Psoas muscle (tissue), 8 donors: ENCODE data around the gene TMIGD2. TPM values are rescaled to one million over a fixed set of nuclear protein-coding genes. Genes with fewer than 3 reads are reported as not detected.

Experiments used
- ATAC-seq, 4 donors: fragments of 200-7000 bp; cut with Tn5 transposase; one replicate each; pipeline ENCODE4 v1.9.1; 2020; ENCODE audit warnings: moderate library complexity in 3 of 4, mild to moderate bottlenecking in 2 of 4
- DNase-seq, 2 donors: peaks; one replicate each; pipeline ENCODE4 v3.0.0-alpha.2; 2020
- H3K27ac ChIP-seq: fragments of 200-600 bp; one replicate; pipeline ENCODE4 v1.8.0; 2022
- H3K27me3 ChIP-seq, 3 donors: fragments of 200-600 bp in 1 of 3; one replicate each; pipeline versions ENCODE4 v1.6.1 to v1.8.0; 2013 to 2022; ENCODE audit warnings: low read length in 2 of 3, mild to moderate bottlenecking in 2 of 3, moderate library complexity in 1 of 3; ENCODE audit not compliant: insufficient read depth in 3 of 3
- H3K36me3 ChIP-seq, 2 donors: fragments of 200-600 bp in 1 of 2; one replicate each; pipeline versions ENCODE4 v1.6.1 to v1.8.0; 2013 to 2022; ENCODE audit warnings: low read depth in 1 of 2, mild to moderate bottlenecking in 1 of 2, moderate library complexity in 1 of 2; ENCODE audit not compliant: insufficient read depth in 1 of 2
- H3K4me1 ChIP-seq: fragments of 200-600 bp; one replicate; pipeline ENCODE4 v1.8.0; 2022
- H3K4me3 ChIP-seq: fragments of 200-600 bp; one replicate; pipeline ENCODE4 v1.8.0; 2022; ENCODE audit warnings: mild to moderate bottlenecking
- H3K9me3 ChIP-seq: fragments of 200-600 bp; one replicate; pipeline ENCODE4 v1.8.0; 2022
- WGBS, 3 donors: extraction: QIAGEN DNeasy Blood & Tissue Kit; methylation state at CpG; one replicate each; pipeline versions ENCODE4 v1.1.6 to v1.1.7; 2013; 5-methylcytosine and 5-hydroxymethylcytosine counted together
- intact Hi-C, 2 donors: fragments of 100-400 bp; cut with DNase I; formaldehyde crosslinking; loops; one replicate each; pipeline versions ENCODE4 v1.11.0 to v1.14.2; 2022
- polyA plus RNA-seq, 3 donors: library from polyadenylated mRNA; stranded (reverse); fragments of 200-250 nt; gene quantifications; one replicate each; pipeline ENCODE4 v1.2.3, GENCODE V29; 2013
- total RNA-seq, 4 donors: library from RNA; stranded (reverse); fragmentation: NEBNext Ultra II Directional in 2 of 4; extraction: Animal tissue kit (Norgen Biotek cat#: 25700) in 2 of 4; gene quantifications; one replicate each; pipeline versions ENCODE4 v1.2.1 to v1.2.4, GENCODE V29; 2021 to 2023
- TF ChIP-seq, protein P1 (sequence below): fragments of 200-600 bp; IDR thresholded peaks from one replicate; pipeline ENCODE4 v1.8.0; 2022; ENCODE audit warnings: antibody characterized with exemption
- donor health status: healthy with polysubstance abuse.
- donor health status: DM: no; HTN: no; CAD: no; lungs with moderate emphysema.
- donor health status: Bipolar disorder and iron deficiency.
- donor health status: healthy.
- donor health status: DM: yes; HTN: yes; CAD: no.
- donor health status: DM: no; HTN: no; CAD: no.
- donor health status: DM: no; HTN: no; CAD: no.
- donor health status: DM: yes; HTN: yes; CAD: no.

TMIGD2 gene
- total and polyA plus RNA-seq, 7 donors = 0.10 to 0.20 (median 0.18) TPM; not detected in 4

DNA sequence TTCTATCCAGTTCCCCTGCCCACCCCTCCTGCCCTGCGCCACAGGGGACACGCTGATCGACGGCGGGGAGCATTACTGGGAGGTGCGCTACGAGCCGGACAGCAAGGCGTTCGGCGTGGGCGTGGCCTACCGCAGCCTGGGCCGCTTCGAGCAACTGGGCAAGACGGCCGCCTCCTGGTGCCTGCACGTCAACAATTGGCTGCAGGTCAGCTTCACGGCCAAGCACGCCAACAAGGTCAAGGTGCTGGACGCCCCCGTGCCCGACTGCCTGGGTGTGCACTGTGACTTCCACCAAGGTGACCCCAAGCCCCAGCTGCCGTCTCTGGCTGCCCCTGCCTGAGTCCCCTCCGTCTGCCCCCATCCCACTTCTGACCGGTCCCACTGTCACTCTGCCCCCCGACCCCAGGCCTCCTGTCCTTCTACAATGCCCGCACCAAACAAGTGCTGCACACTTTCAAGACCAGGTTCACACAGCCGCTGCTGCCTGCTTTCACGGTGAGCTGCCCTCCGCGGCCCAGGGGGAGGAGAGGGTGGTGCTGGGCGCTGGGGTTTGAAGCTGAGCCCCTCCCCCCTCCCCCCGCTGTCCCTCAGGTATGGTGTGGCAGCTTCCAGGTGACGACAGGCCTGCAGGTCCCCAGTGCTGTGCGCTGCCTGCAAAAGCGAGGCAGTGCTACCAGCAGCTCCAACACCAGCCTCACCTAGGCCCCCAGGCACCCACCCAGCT, 20.9 kb upstream of the TMIGD2 start:
- H3K27ac ChIP-seq = no peak overlapping the region
- WGBS, 3 donors = 68 to 78% (median 74%) methylated on average over 35 to 37 of the region's 37 CpGs
- no peak overlapping the region for H3K4me3 ChIP-seq

DNA sequence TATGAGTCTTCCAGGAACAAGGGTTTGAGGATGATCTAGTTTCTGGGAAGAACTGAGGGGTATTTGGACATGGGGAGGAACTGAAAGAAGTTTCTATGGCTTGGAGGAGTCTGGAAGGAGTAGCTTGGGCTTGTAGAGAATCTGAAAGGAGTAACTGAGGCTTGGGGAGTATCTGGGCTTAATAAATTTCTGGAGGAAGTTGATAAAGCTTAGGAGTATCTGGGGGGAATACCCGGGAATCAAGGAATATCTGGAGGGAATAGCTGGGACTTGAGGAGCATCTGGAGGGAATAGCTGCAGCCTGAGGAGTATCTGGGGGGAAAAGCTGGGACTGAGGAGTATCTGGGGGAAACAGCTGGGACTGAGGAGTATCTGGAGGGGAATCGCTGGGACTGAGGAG, 18.2 kb upstream of the TMIGD2 start:
- no peak overlapping the region for H3K27ac ChIP-seq

More for the DNA sequence above, 20.9 kb upstream of the TMIGD2 start:
- H3K27me3 ChIP-seq = peaks cover 0 to 20% (median 6%) of the 10 kb centered on the region in 3 donors
- H3K36me3 ChIP-seq = no peaks in the 10 kb centered on the region
- TF ChIP-seq, protein P1, sequence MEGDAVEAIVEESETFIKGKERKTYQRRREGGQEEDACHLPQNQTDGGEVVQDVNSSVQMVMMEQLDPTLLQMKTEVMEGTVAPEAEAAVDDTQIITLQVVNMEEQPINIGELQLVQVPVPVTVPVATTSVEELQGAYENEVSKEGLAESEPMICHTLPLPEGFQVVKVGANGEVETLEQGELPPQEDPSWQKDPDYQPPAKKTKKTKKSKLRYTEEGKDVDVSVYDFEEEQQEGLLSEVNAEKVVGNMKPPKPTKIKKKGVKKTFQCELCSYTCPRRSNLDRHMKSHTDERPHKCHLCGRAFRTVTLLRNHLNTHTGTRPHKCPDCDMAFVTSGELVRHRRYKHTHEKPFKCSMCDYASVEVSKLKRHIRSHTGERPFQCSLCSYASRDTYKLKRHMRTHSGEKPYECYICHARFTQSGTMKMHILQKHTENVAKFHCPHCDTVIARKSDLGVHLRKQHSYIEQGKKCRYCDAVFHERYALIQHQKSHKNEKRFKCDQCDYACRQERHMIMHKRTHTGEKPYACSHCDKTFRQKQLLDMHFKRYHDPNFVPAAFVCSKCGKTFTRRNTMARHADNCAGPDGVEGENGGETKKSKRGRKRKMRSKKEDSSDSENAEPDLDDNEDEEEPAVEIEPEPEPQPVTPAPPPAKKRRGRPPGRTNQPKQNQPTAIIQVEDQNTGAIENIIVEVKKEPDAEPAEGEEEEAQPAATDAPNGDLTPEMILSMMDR = no peak
- ATAC-seq = no peak
- no peaks in the 10 kb centered on the region for H3K4me1 ChIP-seq
- intact Hi-C loops = no loop called here
- H3K9me3 ChIP-seq = no peaks in the 10 kb centered on the region
- DNase-seq = peak in 1 of 2 donors; percentile 22

DNA sequence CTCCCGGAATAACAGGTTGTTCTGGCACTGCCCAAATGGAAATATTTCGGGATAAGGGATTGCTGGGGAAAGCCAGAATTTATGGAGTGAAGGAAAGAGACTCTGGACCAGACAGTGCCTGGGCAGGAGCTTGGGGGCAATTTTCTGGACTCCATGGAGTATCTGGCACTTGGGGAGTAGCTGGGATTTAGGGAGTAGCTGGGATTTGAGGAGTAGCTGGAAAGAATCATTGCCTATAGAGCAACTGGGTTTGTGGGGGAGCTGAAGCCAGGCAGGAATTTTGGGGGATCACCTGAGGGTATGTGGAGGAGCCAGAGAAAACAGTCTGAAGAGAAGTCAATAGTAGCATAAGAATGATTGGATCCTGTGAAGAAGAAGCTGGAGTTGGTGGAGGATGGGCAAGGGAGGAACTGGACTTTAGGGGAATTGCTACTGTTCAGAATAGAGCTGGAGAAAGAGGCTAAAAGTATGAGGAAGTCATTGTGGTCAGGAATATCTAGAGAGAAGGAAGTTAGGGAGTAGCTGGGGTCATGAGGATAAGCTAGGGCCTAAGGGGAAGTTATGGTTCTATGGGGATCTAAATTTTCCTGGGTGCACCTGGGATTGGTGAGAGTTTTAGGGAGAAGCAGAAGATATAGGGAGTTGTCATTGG, 17.0 kb upstream of the TMIGD2 start:
- H3K27ac ChIP-seq = no peak overlapping the region
- H3K4me3 ChIP-seq = no peak overlapping the region
- H3K27me3 ChIP-seq = no peaks in the 10 kb centered on the region
- H3K4me1 ChIP-seq = no peaks in the 10 kb centered on the region
- TF ChIP-seq, protein P1 = no peak
- ATAC-seq (no peak), DNase-seq (no peak)
- no peaks in the 10 kb centered on the region for H3K36me3 ChIP-seq
- no peaks in the 10 kb centered on the region for H3K9me3 ChIP-seq
- 92 to 100% (median 96%) methylated on average over 2 of the region's 2 CpGs for WGBS, 3 donors
- intact Hi-C loops = no loop called here

More for the DNA sequence above, 18.2 kb upstream of the TMIGD2 start:
- no peaks in the 10 kb centered on the region for H3K9me3 ChIP-seq
- no peak for ATAC-seq
- no peaks in the 10 kb centered on the region for H3K4me1 ChIP-seq
- TF ChIP-seq, protein P1 = no peak
- H3K27me3 ChIP-seq = no peaks in the 10 kb centered on the region
- no peak overlapping the region for H3K4me3 ChIP-seq
- no peak for DNase-seq
- H3K36me3 ChIP-seq = no peaks in the 10 kb centered on the region
- 90 to 96% (median 93%) methylated on average over 2 of the region's 2 CpGs for WGBS, 3 donors
- intact Hi-C loops = no loop called here

DNA sequence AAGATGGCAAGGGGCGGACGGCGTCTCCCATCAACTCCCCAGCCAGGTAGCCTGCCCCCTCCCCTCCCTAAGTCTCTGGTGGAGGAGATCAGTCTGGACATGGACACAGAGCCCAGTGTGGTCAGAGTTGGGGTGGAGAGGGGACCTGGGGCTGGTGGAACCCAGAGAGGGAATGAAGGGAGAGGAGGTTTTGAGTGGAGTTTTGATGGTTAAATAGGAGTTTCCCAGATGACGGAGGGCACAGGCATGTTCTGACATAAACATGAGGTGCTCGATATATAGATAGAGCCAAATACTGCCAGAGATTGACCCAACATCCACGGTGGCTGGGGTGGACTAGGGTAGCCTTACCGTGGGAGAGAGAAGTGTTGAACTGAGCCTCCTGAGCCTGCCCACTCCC, 16.3 kb upstream of the TMIGD2 start:
- DNase-seq = no peak
- no peaks in the 10 kb centered on the region for H3K36me3 ChIP-seq
- TF ChIP-seq, protein P1 = no peak
- no peak overlapping the region for H3K27ac ChIP-seq
- ATAC-seq = no peak
- no peaks in the 10 kb centered on the region for H3K9me3 ChIP-seq
- H3K4me1 ChIP-seq = no peaks in the 10 kb centered on the region
- H3K27me3 ChIP-seq = no peaks in the 10 kb centered on the region
- intact Hi-C loops = no loop called here
- no peak overlapping the region for H3K4me3 ChIP-seq
- WGBS, 3 donors = 91 to 96% (median 96%) methylated on average over 7 of the region's 7 CpGs
